NCI-H748 treated with DMSO at 0.1 percent for 48 hours (cell line): ENCODE data around the gene RNF115.
"Not testable (repeated sequence)": the region's sequence is repeated elsewhere in the genome, so short reads cannot be mapped to it uniquely, and the experiment has no call there.

Experiments used
- DNase-seq: peaks from one replicate; lab custom pipeline; 2025; lab: John Stamatoyannopoulos, UW

RNF115 gene

GRCh38 chr1:145823565-145824498 is at the start of gene RNF115, which contains the start of gene POLR3C:
Gene RNF115, minus strand, starts transcription at chr1:145824095. Its CDS starts 222 bp downstream, at chr1:145823873.
Gene POLR3C, plus strand, starts transcription at chr1:145824200. Its CDS starts 1,577 bp downstream, at chr1:145825777.
- DNase-seq: peak; percentile 80

DNA sequence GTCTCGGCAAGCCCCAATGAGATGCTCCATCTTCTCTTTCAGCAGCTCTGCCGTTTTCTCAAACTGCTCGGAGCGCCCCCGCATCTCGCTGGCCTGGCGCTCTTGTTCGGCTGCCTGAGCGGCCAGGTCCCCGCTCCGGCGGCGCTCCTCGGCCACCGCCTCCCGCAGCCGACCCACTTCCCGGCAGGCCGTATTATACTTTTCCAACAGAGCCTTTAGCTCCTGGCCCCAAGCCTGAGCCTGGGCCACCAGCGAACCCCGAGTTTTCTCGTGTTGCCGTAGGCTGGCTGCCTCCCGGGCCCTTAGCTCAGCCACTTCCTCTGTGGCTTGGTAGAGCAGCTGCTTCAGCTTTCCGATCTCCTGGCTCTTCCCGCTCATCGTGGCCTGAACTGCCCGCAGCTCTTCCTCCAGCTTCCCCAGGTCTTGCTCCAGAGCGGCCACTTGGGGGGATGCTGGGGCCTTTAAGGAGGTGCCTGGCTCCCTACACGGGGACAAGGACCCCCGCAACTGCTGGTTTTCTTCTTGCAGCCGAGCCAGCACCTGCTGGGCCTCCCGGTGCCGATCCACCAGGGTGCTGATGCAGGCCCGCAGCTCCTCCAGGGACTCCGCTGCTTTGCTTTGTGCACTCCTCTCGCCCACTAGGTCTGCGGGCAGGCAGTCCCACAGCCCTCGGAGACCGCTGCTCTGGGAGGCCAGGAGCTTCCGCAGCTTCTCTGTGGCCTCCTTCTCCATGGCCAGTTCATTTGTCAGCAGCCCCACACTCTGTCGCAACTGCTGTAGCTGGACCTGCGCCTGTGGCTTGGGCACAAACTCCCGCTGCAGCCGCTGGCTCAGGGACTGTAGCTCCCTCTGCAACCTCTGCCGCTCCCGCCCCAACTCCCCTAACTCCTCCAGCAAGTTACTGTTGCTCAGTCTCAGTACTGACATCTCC is 48.4 kb upstream of the RNF115 start:
- no peak for DNase-seq

DNA sequence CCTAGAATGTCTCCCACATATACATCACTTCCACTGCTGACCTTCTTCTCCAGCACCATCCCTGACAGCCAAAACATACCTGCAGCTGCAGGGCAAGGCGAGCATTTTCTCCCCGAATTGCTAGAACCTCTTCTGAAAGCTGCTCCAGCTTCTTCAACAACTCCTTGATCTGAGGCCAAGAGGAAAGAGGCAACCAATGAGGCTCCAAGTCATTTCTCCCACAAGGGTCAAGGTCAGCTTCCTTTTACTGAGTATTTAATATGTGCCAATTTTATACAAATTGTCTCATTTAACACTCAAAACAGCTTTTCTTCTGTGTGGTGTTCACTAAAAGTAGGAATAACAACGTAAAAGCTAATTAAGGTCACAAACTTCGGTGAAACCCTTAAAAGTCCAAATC is 44.3 kb upstream of the RNF115 start:
- DNase-seq: no peak

GRCh38 chr1:145863282-145864018 is 39.6 kb upstream of the RNF115 start:
- no peak for DNase-seq

- peak; percentile 87 for DNase-seq
These were observed 35.7 kb upstream of the RNF115 start for GRCh38 chr1:145859491-145860023.

GRCh38 chr1:145858901-145859490 is 35.1 kb upstream of the RNF115 start, which contains the start of gene PIAS3:
Gene PIAS3, minus strand, starts transcription at chr1:145859081. Its CDS starts 91 bp downstream, at chr1:145858990.
- DNase-seq: peak; percentile 90

GRCh38 chr1:145858238-145858900 is 34.5 kb upstream of the RNF115 start:
- peak; percentile 82 for DNase-seq

DNA sequence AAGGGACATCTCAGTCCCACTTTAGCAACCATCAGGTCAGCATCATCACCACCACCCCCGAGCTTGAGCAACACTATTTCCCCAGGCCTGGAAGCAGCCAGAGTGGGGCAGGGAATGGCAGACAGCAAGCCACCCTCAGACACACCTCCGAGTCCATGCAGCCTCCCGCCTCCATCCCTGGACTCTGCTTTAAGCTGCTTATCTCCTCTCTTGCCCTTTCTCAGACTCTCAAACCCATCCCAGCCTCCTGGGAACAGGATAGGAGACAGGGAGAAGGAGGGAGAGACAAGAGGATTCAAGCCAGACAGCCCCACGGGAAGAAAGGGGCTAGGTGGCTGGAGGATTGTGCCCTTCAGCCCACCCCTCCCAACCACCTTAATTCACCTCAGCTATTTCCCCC is 33.3 kb upstream of the RNF115 start:
- DNase-seq: no peak

- no peak for DNase-seq
These were observed 31.6 kb upstream of the RNF115 start for GRCh38 chr1:145855426-145855948.

DNA sequence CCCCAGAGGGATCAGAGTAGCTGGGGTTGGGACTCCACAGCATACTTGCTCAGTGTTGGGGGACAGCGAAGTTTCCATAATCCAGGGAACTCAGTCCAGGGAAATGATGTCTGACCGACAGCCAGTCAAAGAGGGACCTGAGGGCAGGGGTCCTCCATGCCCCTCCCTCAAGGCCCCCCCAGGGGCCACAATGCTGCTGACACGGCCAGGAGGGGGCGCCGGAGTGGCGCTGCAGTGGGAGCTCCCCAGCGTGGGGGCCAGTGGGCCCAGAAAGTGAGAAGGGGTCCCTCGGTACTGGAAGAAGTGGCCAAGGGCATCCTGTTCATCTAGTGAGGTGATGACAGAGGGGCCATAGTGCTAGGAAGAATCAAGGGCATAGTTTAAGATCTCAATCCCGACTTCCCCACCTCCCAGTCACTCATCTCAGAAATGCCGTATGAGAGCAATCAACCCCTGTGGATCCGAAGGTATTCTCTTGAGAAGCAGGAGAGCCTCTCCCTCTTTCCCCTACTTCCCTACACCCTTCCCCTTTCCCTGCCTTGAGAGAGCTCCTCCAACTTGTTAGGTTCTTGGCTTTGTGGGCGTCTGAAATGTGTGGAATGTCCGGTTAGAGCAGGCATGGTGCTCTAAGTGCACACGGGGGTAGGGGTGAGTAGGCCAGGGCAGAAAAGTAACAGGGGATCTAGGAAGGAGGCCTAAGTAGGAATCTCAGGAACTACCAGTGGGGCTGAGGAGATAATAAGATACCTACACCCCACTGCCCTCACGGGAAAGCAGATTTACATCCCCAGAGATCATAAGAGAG is 25.7 kb upstream of the RNF115 start:
- DNase-seq: no peak

- no peak for DNase-seq
These were observed 23.9 kb upstream of the RNF115 start for GRCh38 chr1:145847827-145848226.

- no peak for DNase-seq
These were observed 22.3 kb upstream of the RNF115 start for GRCh38 chr1:145846201-145846612.

DNA sequence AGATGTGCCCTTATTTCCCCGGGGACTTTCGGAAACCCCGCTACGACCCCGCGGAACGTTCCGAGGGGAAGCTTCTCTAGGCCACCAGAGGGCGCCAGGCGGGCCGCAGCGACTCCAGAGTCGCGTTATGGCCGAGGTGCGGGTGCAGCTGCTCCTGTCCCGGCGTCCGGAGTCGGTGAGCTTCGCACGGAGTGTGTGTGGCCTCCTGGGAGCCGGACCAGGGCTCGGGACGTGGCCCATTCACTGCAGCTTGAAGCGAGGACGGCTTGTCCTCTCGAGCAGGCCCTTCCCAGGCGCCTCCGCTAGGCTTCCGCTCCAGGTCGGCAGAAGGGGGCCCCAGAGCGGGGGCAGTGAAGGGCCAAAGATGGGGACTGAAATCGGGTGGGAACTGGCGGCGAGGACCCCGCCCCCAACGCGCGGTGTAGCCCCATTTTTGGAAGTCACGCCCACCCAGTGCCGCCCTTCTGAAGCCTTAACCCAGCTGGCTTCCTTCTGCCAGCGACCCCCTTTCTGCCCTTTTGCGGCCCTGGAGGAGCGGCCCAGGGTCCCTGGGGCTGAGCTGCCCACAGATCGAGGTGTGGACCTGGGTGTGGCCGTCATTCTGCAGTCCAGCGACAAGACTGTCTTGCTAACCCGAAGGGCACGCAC is 21.7 kb upstream of the RNF115 start, which contains the start of gene NUDT17:
Gene NUDT17 (plus strand): TSS at position 117 of the 648 bp plus-strand sequence. CDS start 11 bp downstream, at position 128.
- peak; percentile 69 for DNase-seq

DNA sequence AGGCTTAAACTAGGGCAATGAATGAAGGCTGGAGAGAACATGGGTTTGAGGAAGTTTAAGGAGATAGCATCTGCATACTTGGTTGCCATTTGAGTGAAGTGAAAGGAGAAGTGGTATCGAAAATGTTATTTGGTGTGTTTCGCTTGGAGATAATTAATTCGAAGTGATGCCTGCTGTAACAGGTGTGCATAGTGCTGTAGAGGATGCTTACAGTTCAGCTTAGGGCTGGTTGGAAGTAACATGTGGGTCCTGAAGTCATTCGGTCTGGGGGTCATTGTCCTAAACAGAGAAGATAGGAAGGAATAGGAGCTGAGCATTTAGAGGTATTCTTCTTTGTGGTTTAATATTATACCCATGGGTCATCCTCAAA is 21.2 kb upstream of the RNF115 start:
- DNase-seq: peak; percentile 69

DNA sequence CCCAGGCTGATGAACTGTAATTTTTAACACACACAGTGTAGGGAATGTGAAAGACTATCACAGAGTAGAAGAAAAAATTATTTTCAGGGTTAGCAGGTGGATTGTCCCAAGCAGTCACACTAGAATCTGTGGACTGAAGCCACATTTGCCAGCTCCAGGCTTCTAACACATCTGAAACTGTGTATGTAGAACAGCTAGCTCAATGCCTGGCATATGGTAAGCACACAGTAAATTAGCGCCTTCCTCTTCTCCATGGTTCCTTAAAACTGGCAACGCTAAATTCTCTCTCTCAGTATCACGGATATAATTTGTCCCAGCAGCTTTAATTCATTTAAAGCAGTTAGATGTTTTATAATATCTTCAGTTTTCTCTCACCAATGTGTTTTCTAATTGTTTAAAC is 19.1 kb upstream of the RNF115 start:
- no peak for DNase-seq

- DNase-seq: no peak
These were observed 13.8 kb upstream of the RNF115 start for GRCh38 chr1:145837656-145838055.

DNA sequence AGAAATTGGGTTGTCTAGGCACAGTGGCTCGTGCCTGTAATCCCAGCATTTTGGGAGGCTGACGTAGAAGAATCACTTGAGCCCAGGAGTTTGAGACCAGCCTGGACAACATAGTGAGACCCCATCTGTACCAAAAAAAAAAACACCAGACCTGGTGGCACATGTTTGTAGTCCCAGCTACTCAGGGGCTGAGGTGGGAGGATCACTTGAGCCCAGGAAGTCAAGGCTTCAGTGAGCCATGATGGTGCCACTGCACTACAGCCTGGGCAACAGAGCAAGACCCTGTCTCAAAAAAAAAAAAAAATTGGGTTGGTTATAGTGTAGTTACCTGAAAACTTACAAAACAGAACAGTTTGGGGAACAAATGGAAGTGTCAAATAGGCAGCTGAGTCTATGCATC is 6.9 kb upstream of the RNF115 start:
- not testable (repeated sequence) for DNase-seq

DNA sequence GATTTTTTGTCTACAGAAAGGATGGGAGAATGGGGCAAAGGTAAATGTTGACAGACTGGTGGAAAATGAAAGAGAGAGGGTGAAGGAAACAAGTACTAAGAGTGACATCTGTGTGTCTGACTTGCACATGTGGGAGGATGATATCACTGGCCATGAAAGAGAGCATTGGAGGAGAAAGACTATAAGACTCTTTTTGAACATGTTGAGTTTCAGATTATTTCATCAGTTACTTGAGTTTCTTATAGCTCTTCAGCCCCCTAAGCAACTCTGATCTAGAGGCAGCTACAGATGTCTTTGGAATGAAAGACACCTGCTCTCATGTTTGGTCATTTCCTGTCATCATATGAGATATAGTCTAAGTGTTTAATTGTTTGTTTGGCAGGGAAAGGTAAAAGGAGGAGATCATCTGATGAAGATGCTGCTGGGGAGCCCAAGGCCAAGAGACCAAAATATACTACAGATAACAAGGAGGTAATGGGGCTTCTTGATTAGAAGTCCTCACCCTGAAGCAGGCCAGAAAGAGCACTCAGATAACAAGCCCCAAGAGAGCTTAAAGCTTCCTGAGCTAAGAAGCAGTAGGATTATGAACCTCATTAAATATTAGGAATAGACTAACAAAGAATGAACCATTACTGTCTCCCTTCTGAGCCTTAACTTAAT is 4.6 kb upstream of the RNF115 start:
- no peak for DNase-seq
